ENCODE results near the gene NXPE1. TPM values are rescaled to one million over a fixed set of nuclear protein-coding genes. Genes with fewer than 3 reads are reported as not detected.
"Not testable (repeated sequence)": the region's sequence is repeated elsewhere in the genome, so short reads cannot be mapped to it uniquely, and the experiment has no call there.

NXPE1 gene
- total RNA-seq, 1 donor from 2014 or later: 0.27 TPM

DNA sequence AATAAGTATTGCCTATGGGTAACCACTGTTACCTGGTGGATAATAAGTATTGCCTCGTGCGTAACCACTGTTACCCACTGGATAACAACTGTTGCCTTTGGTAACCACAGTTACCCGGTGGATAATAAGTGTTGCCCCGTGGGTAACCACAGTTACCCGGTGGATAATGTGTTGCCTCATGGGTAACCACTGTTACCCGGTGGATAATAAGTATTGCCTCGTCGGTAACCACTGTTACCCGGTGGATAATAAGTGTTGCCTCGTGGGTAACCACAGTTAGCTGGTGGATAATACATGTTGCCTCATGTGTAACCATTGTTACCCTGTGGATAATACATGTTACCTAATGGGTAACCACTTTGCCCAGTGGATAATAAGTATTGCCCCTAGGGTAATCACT, 45.7 kb upstream of the NXPE1 start:
- H3K4me3 Mint-ChIP-seq: no peak overlapping the region
- TF ChIP-seq, protein P1, sequence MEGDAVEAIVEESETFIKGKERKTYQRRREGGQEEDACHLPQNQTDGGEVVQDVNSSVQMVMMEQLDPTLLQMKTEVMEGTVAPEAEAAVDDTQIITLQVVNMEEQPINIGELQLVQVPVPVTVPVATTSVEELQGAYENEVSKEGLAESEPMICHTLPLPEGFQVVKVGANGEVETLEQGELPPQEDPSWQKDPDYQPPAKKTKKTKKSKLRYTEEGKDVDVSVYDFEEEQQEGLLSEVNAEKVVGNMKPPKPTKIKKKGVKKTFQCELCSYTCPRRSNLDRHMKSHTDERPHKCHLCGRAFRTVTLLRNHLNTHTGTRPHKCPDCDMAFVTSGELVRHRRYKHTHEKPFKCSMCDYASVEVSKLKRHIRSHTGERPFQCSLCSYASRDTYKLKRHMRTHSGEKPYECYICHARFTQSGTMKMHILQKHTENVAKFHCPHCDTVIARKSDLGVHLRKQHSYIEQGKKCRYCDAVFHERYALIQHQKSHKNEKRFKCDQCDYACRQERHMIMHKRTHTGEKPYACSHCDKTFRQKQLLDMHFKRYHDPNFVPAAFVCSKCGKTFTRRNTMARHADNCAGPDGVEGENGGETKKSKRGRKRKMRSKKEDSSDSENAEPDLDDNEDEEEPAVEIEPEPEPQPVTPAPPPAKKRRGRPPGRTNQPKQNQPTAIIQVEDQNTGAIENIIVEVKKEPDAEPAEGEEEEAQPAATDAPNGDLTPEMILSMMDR (conservative IDR thresholded peaks at IDR 0.05): no peak
- peak; percentile 13 for DNase-seq (ENCODE audit: extremely low spot score, unreplicated experiment)
- no peak overlapping the region for H3K27ac Mint-ChIP-seq
- no peaks in the 10 kb centered on the region for H3K4me1 Mint-ChIP-seq (ENCODE audit: unreplicated experiment)
- H3K36me3 Mint-ChIP-seq: no peaks in the 10 kb centered on the region
- H3K27me3 Mint-ChIP-seq: no peaks in the 10 kb centered on the region
- peaks cover 12% of the 10 kb centered on the region for H3K9me3 Mint-ChIP-seq

DNA sequence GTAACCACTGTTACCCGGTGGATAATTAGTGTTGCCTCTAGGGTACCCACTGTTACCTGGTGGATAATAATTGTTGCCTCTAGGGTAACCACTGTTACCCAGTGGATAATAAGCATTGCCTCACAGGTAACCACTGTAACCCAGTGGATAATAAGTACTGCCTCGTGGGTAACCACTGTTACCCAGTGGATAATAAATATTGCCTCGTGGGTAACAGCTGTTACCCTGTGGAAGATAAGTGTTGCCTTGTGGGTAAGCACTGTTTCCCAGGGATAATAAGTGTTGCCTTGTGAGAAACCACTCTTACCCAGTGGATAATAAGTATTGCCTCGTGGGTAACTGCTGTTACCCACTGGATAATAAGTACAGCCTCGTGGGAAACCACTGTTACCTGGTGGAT, 45.2 kb upstream of the NXPE1 start:
- DNase-seq (ENCODE audit: extremely low spot score, unreplicated experiment): no peak
- Mint-ChIP-seq H3K4me1 (ENCODE audit: unreplicated experiment) (no peaks in the 10 kb centered on the region), H3K9me3 (peaks cover 12% of the 10 kb centered on the region), H3K4me3 (no peak overlapping the region), H3K27me3 (no peaks in the 10 kb centered on the region), H3K27ac (no peak overlapping the region), H3K36me3 (no peaks in the 10 kb centered on the region)
- TF ChIP-seq, protein P1 (conservative IDR thresholded peaks at IDR 0.05): no peak

DNA sequence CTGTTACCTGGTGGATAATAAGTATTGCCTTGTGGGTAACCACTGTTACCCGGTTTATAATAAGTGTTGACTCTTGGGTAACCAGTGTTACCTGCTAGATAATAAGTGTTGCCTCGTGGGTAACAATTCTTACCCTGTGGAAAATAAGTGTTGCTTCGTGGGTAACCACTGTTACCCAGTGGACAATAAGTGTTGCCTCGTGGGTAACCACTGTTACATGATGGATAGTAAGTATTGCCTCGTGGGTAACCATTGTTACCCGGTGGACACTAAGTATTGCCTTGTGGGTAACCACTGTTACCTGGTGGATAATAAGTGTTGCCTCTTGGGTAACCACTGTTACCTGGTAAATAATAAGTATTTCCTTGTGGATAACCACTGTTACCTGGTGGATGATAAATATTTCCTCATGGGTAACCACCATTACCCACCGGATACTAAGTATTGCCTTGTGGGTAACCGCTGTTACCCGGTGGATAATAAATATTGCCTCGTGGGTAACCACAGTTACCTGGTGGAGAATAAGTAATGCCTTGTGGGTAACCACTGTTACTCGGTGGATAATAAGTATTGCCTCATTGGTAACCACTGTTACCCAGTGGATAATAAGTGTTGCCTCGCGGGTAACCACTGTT, 44.6 kb upstream of the NXPE1 start:
- Mint-ChIP-seq H3K4me1 (ENCODE audit: unreplicated experiment) (no peaks in the 10 kb centered on the region), H3K27me3 (no peaks in the 10 kb centered on the region), H3K4me3 (no peak overlapping the region), H3K9me3 (peaks cover 12% of the 10 kb centered on the region), H3K27ac (no peak overlapping the region), H3K36me3 (no peaks in the 10 kb centered on the region)
- DNase-seq (ENCODE audit: extremely low spot score, unreplicated experiment): no peak
- TF ChIP-seq, protein P1 (conservative IDR thresholded peaks at IDR 0.05): no peak

DNA sequence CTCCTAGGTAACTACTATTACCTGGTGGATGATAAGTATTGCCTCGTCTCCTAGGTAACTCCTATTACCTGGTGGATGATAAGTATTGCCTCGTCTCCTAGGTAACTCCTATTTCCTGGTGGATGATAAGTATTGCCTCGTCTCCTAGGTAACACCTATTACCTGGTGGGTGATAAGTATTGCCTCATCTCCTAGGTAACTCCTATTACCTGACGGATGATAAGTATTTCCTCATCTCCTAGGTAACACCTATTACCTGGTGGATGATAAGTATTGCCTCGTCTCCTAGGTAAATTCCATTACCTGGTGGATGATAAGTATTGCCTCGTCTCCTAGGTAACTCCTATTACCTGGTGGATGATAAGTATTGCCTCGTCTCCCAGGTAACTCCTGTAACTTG, 43.5 kb upstream of the NXPE1 start:
- not testable (repeated sequence) for H3K36me3 Mint-ChIP-seq; DNase-seq (ENCODE audit: extremely low spot score, unreplicated experiment); H3K4me1 Mint-ChIP-seq (ENCODE audit: unreplicated experiment); H3K27me3 Mint-ChIP-seq; H3K27ac Mint-ChIP-seq; H3K4me3 Mint-ChIP-seq
- peaks cover 12% of the 10 kb centered on the region for H3K9me3 Mint-ChIP-seq

DNA sequence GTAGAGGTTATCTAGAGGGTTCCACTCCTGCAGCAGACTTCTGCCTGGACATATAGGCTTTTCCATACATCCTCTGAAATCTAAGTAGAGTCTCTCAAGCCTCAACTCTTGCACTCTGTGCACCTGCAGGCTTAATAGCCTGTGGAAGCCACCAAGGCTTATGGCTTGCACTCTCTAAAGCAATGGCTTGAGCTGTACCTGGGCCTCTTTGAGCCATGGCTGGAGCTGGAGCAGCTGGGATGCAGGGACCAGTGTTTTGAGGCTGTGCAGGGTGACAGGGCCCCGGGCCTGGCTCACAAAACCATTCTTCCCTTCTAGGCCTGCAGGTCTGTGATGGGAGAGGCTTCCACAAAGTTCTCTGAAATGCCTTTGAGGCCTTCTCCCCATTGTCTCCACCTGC, 38.8 kb upstream of the NXPE1 start:
- TF ChIP-seq, protein P1 (conservative IDR thresholded peaks at IDR 0.05): no peak
- Mint-ChIP-seq H3K36me3 (no peaks in the 10 kb centered on the region), H3K27me3 (peaks cover 2% of the 10 kb centered on the region), H3K4me1 (ENCODE audit: unreplicated experiment) (no peaks in the 10 kb centered on the region), H3K9me3 (peaks cover 4% of the 10 kb centered on the region), H3K27ac (no peak overlapping the region), H3K4me3 (no peak overlapping the region)
- DNase-seq (ENCODE audit: extremely low spot score, unreplicated experiment): no peak

DNA sequence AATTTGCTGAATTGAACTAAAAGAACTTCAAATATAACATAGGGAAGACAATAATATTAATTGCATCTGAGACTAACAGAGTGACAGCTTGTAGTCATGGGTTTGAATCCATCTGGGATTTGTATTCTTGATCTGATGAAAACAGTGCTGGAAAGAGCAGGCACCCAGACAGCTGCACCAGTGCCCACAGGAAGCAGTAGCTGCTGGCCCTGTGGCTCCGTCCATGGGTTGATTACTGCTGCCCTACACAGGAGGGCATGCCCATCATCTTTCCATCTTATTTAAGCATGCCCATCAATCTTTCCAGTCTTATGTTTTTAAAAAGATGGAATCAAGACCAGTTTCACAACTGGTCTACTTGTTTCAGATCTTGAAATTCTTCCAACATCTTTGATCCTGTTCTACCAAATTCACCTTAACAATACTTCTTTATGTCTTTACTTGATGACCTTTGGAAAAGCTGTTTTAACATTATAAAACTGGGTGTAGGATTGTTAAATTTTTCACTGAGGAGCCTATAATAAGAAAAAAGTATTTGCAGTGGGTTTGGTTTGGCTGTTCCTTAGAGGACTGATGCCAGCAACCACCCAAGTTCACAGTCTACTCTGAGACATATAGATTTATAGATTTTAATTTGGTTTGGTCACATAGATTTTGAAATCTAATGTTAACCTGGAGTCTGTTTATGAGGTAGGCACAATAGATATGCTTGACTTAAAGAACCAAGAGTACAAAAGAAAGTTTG, 36.7 kb upstream of the NXPE1 start:
- DNase-seq (ENCODE audit: extremely low spot score, unreplicated experiment): no peak
- no peak overlapping the region for H3K4me3 Mint-ChIP-seq
- peaks cover 8% of the 10 kb centered on the region for H3K27me3 Mint-ChIP-seq
- no peaks in the 10 kb centered on the region for H3K4me1 Mint-ChIP-seq (ENCODE audit: unreplicated experiment)
- H3K36me3 Mint-ChIP-seq: no peaks in the 10 kb centered on the region
- no peaks in the 10 kb centered on the region for H3K9me3 Mint-ChIP-seq
- H3K27ac Mint-ChIP-seq: no peak overlapping the region
- TF ChIP-seq, protein P1 (conservative IDR thresholded peaks at IDR 0.05): no peak

Measured in type B pancreatic cell (in vitro differentiated cells).